ENCODE results near the gene RBP5.

Gene RBP5

GRCh38 chr12:7103837-7104584, 24.7 kb downstream of the RBP5 start:
- FAIRE-seq: no peak
- TF ChIP-seq CTCF (IDR thresholded peaks at IDR 0.05; ENCODE audit: insufficient read depth, missing control alignments): no peak

GRCh38 chr12:7102582-7102981, 26.1 kb downstream of the RBP5 start:
- TF ChIP-seq CTCF (IDR thresholded peaks at IDR 0.05; ENCODE audit: insufficient read depth, missing control alignments): no peak
- DNase-seq (ENCODE audit: insufficient read length, low spot score) (no peak), FAIRE-seq (no peak)

More at GRCh38 chr12:7103837-7104584, 24.7 kb downstream of the RBP5 start:
- no peak for DNase-seq (ENCODE audit: insufficient read length, low spot score)

GRCh38 chr12:7101694-7102131, 27.0 kb downstream of the RBP5 start:
- no peak for DNase-seq (ENCODE audit: insufficient read length, low spot score)
- no peak for TF ChIP-seq CTCF (IDR thresholded peaks at IDR 0.05; ENCODE audit: insufficient read depth, missing control alignments)
- no peak for FAIRE-seq

- DNase-seq (ENCODE audit: insufficient read length, low spot score): no peak
- no peak for TF ChIP-seq CTCF (IDR thresholded peaks at IDR 0.05; ENCODE audit: insufficient read depth, missing control alignments)
- no peak for FAIRE-seq
These were observed 27.5 kb downstream of the RBP5 start for GRCh38 chr12:7101047-7101693.

GRCh38 chr12:7100239-7100638, 28.4 kb downstream of the RBP5 start:
- no peak for DNase-seq (ENCODE audit: insufficient read length, low spot score)
- FAIRE-seq: no peak
- no peak for TF ChIP-seq CTCF (IDR thresholded peaks at IDR 0.05; ENCODE audit: insufficient read depth, missing control alignments)

GRCh38 chr12:7099290-7099996, 29.2 kb downstream of the RBP5 start:
- no peak for TF ChIP-seq CTCF (IDR thresholded peaks at IDR 0.05; ENCODE audit: insufficient read depth, missing control alignments)
- DNase-seq (ENCODE audit: insufficient read length, low spot score) (no peak), FAIRE-seq (no peak)

Data from D721Med (cell line).